K562 (cell line): ENCODE results near the gene ZDHHC14. TPM values are rescaled to one million over a fixed set of nuclear protein-coding genes. Genes with fewer than 3 reads are reported as not detected.

Source experiments
- CREB1 ChIP-seq, 2 experiments: sonication (generic) in 1 of 2; formaldehyde crosslinking in 1 of 2; IDR thresholded peaks; 2 replicates each; pipeline versions ENCODE4 v1.6.1 to v1.8.0; 2012 to 2022; ENCODE audit warnings: inconsistent platforms in 1 of 2, mild to moderate bottlenecking in 1 of 2, missing genetic modification reagents in 1 of 2, moderate library complexity in 1 of 2
- EZH2 ChIP-seq: IDR thresholded peaks from 2 replicates; pipeline ENCODE4 v1.6.1; 2012; ENCODE audit warnings: low read depth, mild to moderate bottlenecking, inconsistent platforms, low read length, borderline replicate concordance
- GTF2B ChIP-seq: IDR thresholded peaks from 2 replicates; pipeline ENCODE4 v1.6.1; 2011; ENCODE audit not compliant: insufficient read length; ENCODE audit errors: extremely low read depth
- HCFC1 ChIP-seq: IDR thresholded peaks from 2 replicates; pipeline ENCODE4 v1.6.1; 2012; ENCODE audit warnings: low read depth, low read length, improper control_type of control experiment
- KAT7 ChIP-seq: sonication (generic); formaldehyde crosslinking; IDR thresholded peaks from 2 replicates; pipeline ENCODE4 v1.8.0; 2022; ENCODE audit warnings: missing genetic modification reagents, mild to moderate bottlenecking, borderline replicate concordance
- KLF10 ChIP-seq: fragments of 250-450 bp; sonication (Bioruptor Pico); IDR thresholded peaks from 2 replicates; pipeline ENCODE4 v1.6.1; 2021; ENCODE audit warnings: matching md5 sums
- MECOM ChIP-seq: fragments of 250-450 bp; sonication (Bioruptor Pico); IDR thresholded peaks from 2 replicates; pipeline ENCODE4 v1.8.0; 2022; ENCODE audit warnings: inconsistent platforms
- NFXL1 ChIP-seq: fragments of 450-650 bp; formaldehyde crosslinking; IDR thresholded peaks from 2 replicates; pipeline ENCODE4 v1.4.0; 2021; ENCODE audit warnings: mild to moderate bottlenecking
- POLR2A ChIP-seq: fragments of 450-650 bp; conservative IDR thresholded peaks from 2 replicates; pipeline ENCODE4 v1.6.1; 2016
- RAD51 ChIP-seq: fragments of 450-650 bp; IDR thresholded peaks from 2 replicates; pipeline ENCODE4 v1.7.1; 2016; ENCODE audit warnings: low read depth, mild to moderate bottlenecking, borderline replicate concordance
- U2AF2 ChIP-seq: fragments of 200-400 bp; formaldehyde crosslinking; optimal IDR thresholded peaks from 2 replicates; pipeline ENCODE3; 2017; ENCODE audit warnings: low read depth, mild to moderate bottlenecking, low read length
- ZNF239 ChIP-seq: fragments of 250-450 bp; sonication (Bioruptor Pico); IDR thresholded peaks from 2 replicates; pipeline ENCODE4 v1.4.0; 2020; ENCODE audit warnings: mild to moderate bottlenecking
- ZNF609 ChIP-seq: sonication (generic); formaldehyde crosslinking; IDR thresholded peaks from 2 replicates; pipeline ENCODE4 v1.8.1; 2023; ENCODE audit warnings: missing genetic modification reagents, mild to moderate bottlenecking, borderline replicate concordance
- ZNF644 ChIP-seq: fragments of 200-800 bp; sonication (Bioruptor generic); IDR thresholded peaks from 2 replicates; pipeline ENCODE4 v1.6.1; 2016; ENCODE audit warnings: low read depth, missing genetic modification characterization, missing compliant biosample characterization
- ZNF785 ChIP-seq: fragments of 250-450 bp; sonication (Bioruptor Pico); IDR thresholded peaks from 2 replicates; pipeline ENCODE4 v1.4.0; 2020; ENCODE audit warnings: mild to moderate bottlenecking
- polyA plus RNA-seq, 8 experiments: library from polyadenylated mRNA; depleted of rRNA in 4 of 8; stranded (reverse) in 5 of 8; unstranded in 3 of 8; fragments of >200 nt; fragmentation: Nextera tagmentation in 2 of 8; fragmentation: Illumina TruSeq in 1 of 8; extraction: Ambion mirVana in 2 of 8; extraction: Trizol in 1 of 8; gene quantifications; 2 replicates each; pipeline versions ENCODE4 v1.2.1 to v1.2.3, GENCODE V29; 2011 to 2014; ENCODE audit warnings: inconsistent platforms in 1 of 8, missing spikeins in 1 of 8
- total RNA-seq, 7 experiments: library from RNA; depleted of rRNA in 6 of 7; stranded (reverse); fragments of >200 nt in 6 of 7; fragmentation: Illumina TruSeq in 2 of 7; extraction: Trizol in 2 of 7; gene quantifications; 2 replicates each; pipeline versions ENCODE4 v1.2.1 to v1.2.3, GENCODE V29; 2011 to 2021; ENCODE audit warnings: low replicate concordance in 1 of 7
- TF ChIP-seq, protein P1 (sequence below): fragments of 450-650 bp; IDR thresholded peaks from 2 replicates; pipeline ENCODE4 v1.6.1; 2016; ENCODE audit warnings: antibody characterized with exemption
- TF ChIP-seq, protein P2 (sequence below): sonication (generic); formaldehyde crosslinking; IDR thresholded peaks from 2 replicates; pipeline ENCODE4 v1.8.0; 2023; ENCODE audit warnings: mild to moderate bottlenecking, missing genetic modification reagents
- TF ChIP-seq, protein P3 (sequence below), 2 experiments: IDR thresholded peaks in 1 of 2; conservative IDR thresholded peaks in 1 of 2; 2 replicates each; pipeline ENCODE4 v1.6.1; 2016; ENCODE audit warnings: low read depth in 2 of 2, mild to moderate bottlenecking in 1 of 2, missing compliant biosample characterization in 1 of 2, missing genetic modification characterization in 1 of 2, moderate library complexity in 1 of 2

The ZDHHC14 gene
- total and polyA plus RNA-seq, 9 of the 15 experiments (the other 6 are each of a cell fraction or from before 2014, with no cell fraction given): 0.92 to 23.1 (median 13.8) TPM

GRCh38 chr6:157709555-157709954 is 328.6 kb downstream of the ZDHHC14 start (continued):
- TF ChIP-seq ZNF609: no peak
- no peak for TF ChIP-seq HCFC1
- no peak for TF ChIP-seq POLR2A
- no peak for TF ChIP-seq CREB1 (IDR thresholded peaks at IDR 0.05)
- TF ChIP-seq CREB1 (CRISPR knock-in tag; IDR thresholded peaks at IDR 0.05): no peak
- TF ChIP-seq U2AF2: no peak
- no peak for TF ChIP-seq ZNF644 (tag)
- no peak for TF ChIP-seq ZNF239 (CRISPR knock-in tag)
- TF ChIP-seq KAT7 (CRISPR knock-in tag): no peak
- no peak for TF ChIP-seq ZNF785 (CRISPR knock-in tag)
- TF ChIP-seq EZH2: no peak
- TF ChIP-seq NFXL1 (CRISPR knock-in tag): peak; percentile 48; the same call in 1 of the 2 replicates
- TF ChIP-seq, protein P1, sequence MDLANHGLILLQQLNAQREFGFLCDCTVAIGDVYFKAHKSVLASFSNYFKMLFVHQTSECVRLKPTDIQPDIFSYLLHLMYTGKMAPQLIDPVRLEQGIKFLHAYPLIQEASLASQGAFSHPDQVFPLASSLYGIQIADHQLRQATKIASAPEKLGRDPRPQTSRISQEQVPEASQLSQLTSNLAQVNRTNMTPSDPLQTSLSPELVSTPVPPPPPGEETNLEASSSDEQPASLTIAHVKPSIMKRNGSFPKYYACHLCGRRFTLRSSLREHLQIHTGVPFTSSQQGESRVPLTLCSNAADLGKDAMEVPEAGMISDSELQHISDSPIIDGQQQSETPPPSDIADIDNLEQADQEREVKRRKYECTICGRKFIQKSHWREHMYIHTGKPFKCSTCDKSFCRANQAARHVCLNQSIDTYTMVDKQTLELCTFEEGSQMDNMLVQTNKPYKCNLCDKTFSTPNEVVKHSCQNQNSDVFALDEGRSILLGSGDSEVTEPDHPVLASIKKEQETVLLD: no peak
- peak; percentile 79 for TF ChIP-seq MECOM (CRISPR knock-in tag)
- no peak for TF ChIP-seq RAD51
- no peak for TF ChIP-seq GTF2B
- no peak for TF ChIP-seq KLF10
- TF ChIP-seq, protein P2, sequence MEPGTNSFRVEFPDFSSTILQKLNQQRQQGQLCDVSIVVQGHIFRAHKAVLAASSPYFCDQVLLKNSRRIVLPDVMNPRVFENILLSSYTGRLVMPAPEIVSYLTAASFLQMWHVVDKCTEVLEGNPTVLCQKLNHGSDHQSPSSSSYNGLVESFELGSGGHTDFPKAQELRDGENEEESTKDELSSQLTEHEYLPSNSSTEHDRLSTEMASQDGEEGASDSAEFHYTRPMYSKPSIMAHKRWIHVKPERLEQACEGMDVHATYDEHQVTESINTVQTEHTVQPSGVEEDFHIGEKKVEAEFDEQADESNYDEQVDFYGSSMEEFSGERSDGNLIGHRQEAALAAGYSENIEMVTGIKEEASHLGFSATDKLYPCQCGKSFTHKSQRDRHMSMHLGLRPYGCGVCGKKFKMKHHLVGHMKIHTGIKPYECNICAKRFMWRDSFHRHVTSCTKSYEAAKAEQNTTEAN (CRISPR knock-in tag): no peak
- TF ChIP-seq, protein P3, sequence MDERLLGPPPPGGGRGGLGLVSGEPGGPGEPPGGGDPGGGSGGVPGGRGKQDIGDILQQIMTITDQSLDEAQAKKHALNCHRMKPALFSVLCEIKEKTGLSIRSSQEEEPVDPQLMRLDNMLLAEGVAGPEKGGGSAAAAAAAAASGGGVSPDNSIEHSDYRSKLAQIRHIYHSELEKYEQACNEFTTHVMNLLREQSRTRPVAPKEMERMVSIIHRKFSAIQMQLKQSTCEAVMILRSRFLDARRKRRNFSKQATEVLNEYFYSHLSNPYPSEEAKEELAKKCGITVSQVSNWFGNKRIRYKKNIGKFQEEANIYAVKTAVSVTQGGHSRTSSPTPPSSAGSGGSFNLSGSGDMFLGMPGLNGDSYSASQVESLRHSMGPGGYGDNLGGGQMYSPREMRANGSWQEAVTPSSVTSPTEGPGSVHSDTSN (CRISPR knock-in tag; IDR thresholded peaks at IDR 0.05; ENCODE audit: low read depth): no peak
- TF ChIP-seq, protein P3 (tag; conservative IDR thresholded peaks at IDR 0.05; ENCODE audit: low read depth): peak; percentile 38; the same call in 1 of the 2 replicates
